K562 (cell line): ENCODE measurements around the gene GPR37. TPM values are rescaled to one million over a fixed set of nuclear protein-coding genes. Genes with fewer than 3 reads are reported as not detected.

Experiments
- ARID3B ChIP-seq: fragments of 250-450 bp; sonication (Bioruptor Pico); IDR thresholded peaks from 2 replicates; pipeline ENCODE4 v1.4.0; 2020; ENCODE audit warnings: borderline replicate concordance
- BACH1 ChIP-seq: fragments of 200-800 bp; sonication (Bioruptor generic); IDR thresholded peaks from 2 replicates; pipeline ENCODE4 v1.6.1; 2016; ENCODE audit warnings: missing genetic modification characterization, missing compliant biosample characterization
- E2F8 ChIP-seq: fragments of 450-650 bp; IDR thresholded peaks from 2 replicates; pipeline ENCODE4 v1.7.1; 2018; ENCODE audit warnings: mild to moderate bottlenecking, low read depth; ENCODE audit not compliant: partially characterized antibody
- EGR1 ChIP-seq: fragments of 450-650 bp; conservative IDR thresholded peaks from 2 replicates; pipeline ENCODE4 v1.6.1; 2017; ENCODE audit warnings: mild to moderate bottlenecking
- FOXP1 ChIP-seq: sonication (generic); formaldehyde crosslinking; IDR thresholded peaks from 2 replicates; pipeline ENCODE4 v1.8.0; 2022; ENCODE audit warnings: mild to moderate bottlenecking, missing genetic modification reagents
- KLF10 ChIP-seq: fragments of 250-450 bp; sonication (Bioruptor Pico); IDR thresholded peaks from 2 replicates; pipeline ENCODE4 v1.6.1; 2021; ENCODE audit warnings: matching md5 sums
- KLF13 ChIP-seq: fragments of 450-650 bp; IDR thresholded peaks from 2 replicates; pipeline ENCODE4 v1.6.1; 2016; ENCODE audit warnings: missing genetic modification characterization, low read depth, mild to moderate bottlenecking, missing compliant biosample characterization, moderate library complexity, borderline replicate concordance
- MTA2 ChIP-seq: fragments of 450-650 bp; IDR thresholded peaks from 2 replicates; pipeline ENCODE4 v1.6.1; 2016; ENCODE audit warnings: low read depth
- MYNN ChIP-seq, 2 experiments: sonication (generic); formaldehyde crosslinking in 1 of 2; IDR thresholded peaks; 2 replicates each; pipeline versions ENCODE4 v1.5.0 to v1.6.1; 2016 to 2020; ENCODE audit warnings: antibody characterized with exemption in 1 of 2, missing genetic modification reagents in 1 of 2
- NR1H2 ChIP-seq: sonication (generic); formaldehyde crosslinking; IDR thresholded peaks from 2 replicates; pipeline ENCODE4 v1.4.0; 2020; ENCODE audit warnings: mild to moderate bottlenecking, missing genetic modification reagents
- POLR2A ChIP-seq: fragments of 450-650 bp; conservative IDR thresholded peaks from 2 replicates; pipeline ENCODE4 v1.6.1; 2016
- PRMT5 ChIP-seq: sonication (generic); formaldehyde crosslinking; IDR thresholded peaks from 2 replicates; pipeline ENCODE4 v1.5.0; 2020; ENCODE audit warnings: missing genetic modification reagents
- RB1 ChIP-seq: fragments of 450-650 bp; IDR thresholded peaks from 2 replicates; pipeline ENCODE4 v1.6.1; 2017; ENCODE audit warnings: low read depth, mild to moderate bottlenecking
- SAP30 ChIP-seq: fragments of 200-600 bp; sonication (generic); IDR thresholded peaks from 2 replicates; pipeline ENCODE4 v1.6.1; 2012; ENCODE audit warnings: borderline replicate concordance, low read depth, mild to moderate bottlenecking, moderate library complexity, low read length, control low read depth, inconsistent platforms; ENCODE audit not compliant: insufficient read depth, poor library complexity, severe bottlenecking
- SNRNP70 ChIP-seq: fragments of 200-400 bp; formaldehyde crosslinking; optimal IDR thresholded peaks from 2 replicates; pipeline ENCODE3; 2017; ENCODE audit warnings: low read depth, low read length
- SRSF1 ChIP-seq: fragments of 200-400 bp; formaldehyde crosslinking; IDR thresholded peaks from 2 replicates; pipeline ENCODE4 v1.6.1; 2017; ENCODE audit warnings: mild to moderate bottlenecking, low read depth, low read length, moderate library complexity
- TEAD4 ChIP-seq, 2 experiments: sonication (generic) in 1 of 2; formaldehyde crosslinking in 1 of 2; IDR thresholded peaks; 2 replicates each; pipeline versions ENCODE4 v1.6.1 to v1.8.0; 2012 to 2022; ENCODE audit warnings: borderline replicate concordance in 1 of 2, inconsistent platforms in 1 of 2, low read length in 1 of 2, mild to moderate bottlenecking in 1 of 2, missing genetic modification reagents in 1 of 2
- ZBTB1 ChIP-seq: sonication (generic); formaldehyde crosslinking; IDR thresholded peaks from 2 replicates; pipeline ENCODE4 v1.8.1; 2023; ENCODE audit warnings: missing genetic modification reagents, low read depth, mild to moderate bottlenecking, borderline replicate concordance
- ZBTB26 ChIP-seq: fragments of 450-650 bp; formaldehyde crosslinking; IDR thresholded peaks from 2 replicates; pipeline ENCODE4 v1.4.0; 2022; ENCODE audit warnings: missing genetic modification characterization
- ZFP30 ChIP-seq: fragments of 250-450 bp; sonication (Bioruptor Pico); IDR thresholded peaks from 2 replicates; pipeline ENCODE4 v1.8.0; 2022; ENCODE audit warnings: moderate library complexity, mild to moderate bottlenecking, inconsistent platforms, borderline replicate concordance
- ZNF311 ChIP-seq: fragments of 250-450 bp; sonication (Bioruptor Pico); IDR thresholded peaks from 2 replicates; pipeline ENCODE4 v1.4.0; 2020; ENCODE audit warnings: mild to moderate bottlenecking, moderate library complexity
- ZNF347 ChIP-seq: fragments of 450-650 bp; formaldehyde crosslinking; IDR thresholded peaks from 2 replicates; pipeline ENCODE4 v1.4.0; 2020; ENCODE audit warnings: low read depth, mild to moderate bottlenecking, moderate library complexity
- ZNF583 ChIP-seq: fragments of 250-450 bp; sonication (Bioruptor Pico); IDR thresholded peaks from 2 replicates; pipeline ENCODE4 v1.4.0; 2020
- polyA plus RNA-seq, 8 experiments: library from polyadenylated mRNA; depleted of rRNA in 4 of 8; stranded (reverse) in 5 of 8; unstranded in 3 of 8; fragments of >200 nt; fragmentation: Nextera tagmentation in 2 of 8; fragmentation: Illumina TruSeq in 1 of 8; extraction: Ambion mirVana in 2 of 8; extraction: Trizol in 1 of 8; gene quantifications; 2 replicates each; pipeline versions ENCODE4 v1.2.1 to v1.2.3, GENCODE V29; 2011 to 2014; ENCODE audit warnings: inconsistent platforms in 1 of 8, missing spikeins in 1 of 8
- total RNA-seq, 7 experiments: library from RNA; depleted of rRNA in 6 of 7; stranded (reverse); fragments of >200 nt in 6 of 7; fragmentation: Illumina TruSeq in 2 of 7; extraction: Trizol in 2 of 7; gene quantifications; 2 replicates each; pipeline versions ENCODE4 v1.2.1 to v1.2.3, GENCODE V29; 2011 to 2021; ENCODE audit warnings: low replicate concordance in 1 of 7

GPR37 gene
- total and polyA plus RNA-seq, 9 of the 15 experiments (the other 6 are each of a cell fraction or from before 2014, with no cell fraction given) = 0.03 TPM; not detected in 8

GRCh38 chr7:124765401-124766352, at the start of gene GPR37 (continued):
- TF ChIP-seq SAP30 = no peak
- no peak for TF ChIP-seq NR1H2 (CRISPR knock-in tag)
- TF ChIP-seq SNRNP70 = no peak
- no peak for TF ChIP-seq ARID3B (CRISPR knock-in tag)
- TF ChIP-seq MTA2 = no peak
- no peak for TF ChIP-seq POLR2A
- no peak for TF ChIP-seq BACH1 (tag)
- no peak for TF ChIP-seq ZBTB1 (CRISPR knock-in tag)
- TF ChIP-seq EGR1 = peak; percentile 76
- TF ChIP-seq FOXP1 (CRISPR knock-in tag) = no peak
- TF ChIP-seq ZBTB26 (CRISPR knock-in tag) = no peak
- TF ChIP-seq ZNF311 (CRISPR knock-in tag) = no peak
- TF ChIP-seq TEAD4 (IDR thresholded peaks at IDR 0.05; ENCODE audit: low read length) = no peak
- TF ChIP-seq TEAD4 (CRISPR knock-in tag; IDR thresholded peaks at IDR 0.05; ENCODE audit: borderline replicate concordance) = no peak
- TF ChIP-seq PRMT5 (CRISPR knock-in tag) = no peak
- no peak for TF ChIP-seq E2F8
- TF ChIP-seq ZNF583 (CRISPR knock-in tag) = no peak
- TF ChIP-seq RB1 = 0 out of 2 replicates have a peak, but pooled peaks have one; percentile 34
- no peak for TF ChIP-seq ZNF347 (CRISPR knock-in tag)
- peak; percentile 5; the same call in 1 of the 2 replicates for TF ChIP-seq KLF13 (tag)
- TF ChIP-seq MYNN (IDR thresholded peaks at IDR 0.05) = no peak
- no peak for TF ChIP-seq MYNN (CRISPR knock-in tag; IDR thresholded peaks at IDR 0.05)
- TF ChIP-seq SRSF1 = no peak; the same call in 1 of the 2 replicates
- TF ChIP-seq ZFP30 = no peak
- TF ChIP-seq KLF10 = no peak
